ENCODE measurements around the gene LOXL3. TPM values are rescaled to one million over a fixed set of nuclear protein-coding genes. Genes with fewer than 3 reads are reported as not detected.
A peak's percentile ranks its signal among the peaks of the same experiment; 100 is the strongest.

The LOXL3 gene
- total and polyA plus RNA-seq, 2 of the 8 experiments (the other 6 are each of a cell fraction or from before 2014, with no cell fraction given), result 22.4 to 27.2 TPM

- TF ChIP-seq EGR1 (IDR thresholded peaks at IDR 0.05; ENCODE audit: borderline replicate concordance, low read depth, low read length), result no peak
- no peak for TF ChIP-seq TBP (IDR thresholded peaks at IDR 0.05; ENCODE audit: low read depth, low read length)
- TF ChIP-seq PHF8 (conservative IDR thresholded peaks at IDR 0.05; ENCODE audit: low read depth, low read length), result peak; percentile 38
- TF ChIP-seq RXRA (IDR thresholded peaks at IDR 0.05; ENCODE audit: insufficient read depth, low read depth, low read length), result no peak
- TF ChIP-seq SAP30 (IDR thresholded peaks at IDR 0.05; ENCODE audit: insufficient read depth, insufficient replicate concordance, low read length), result no peak
- no peak for TF ChIP-seq RFX5 (IDR thresholded peaks at IDR 0.05; ENCODE audit: borderline replicate concordance, low read depth, low read length)
- no peak for TF ChIP-seq CBX5 (IDR thresholded peaks at IDR 0.05; ENCODE audit: low read depth, low read length)
- TF ChIP-seq KDM4A (IDR thresholded peaks at IDR 0.05; ENCODE audit: low read depth, low read length, severe bottlenecking), result peak; percentile 43
These were observed at the start of gene LOXL3, which contains the start of gene DOK1 (continued) for GRCh38 chr2:74553892-74554819.
